Mesodermal cell (in vitro differentiated cells): Measurements from ENCODE around the gene SECISBP2.

ENCODE experiments used
- H3K27ac ChIP-seq: 2 replicates; pipeline ENCODE4 v1.7.0; 2013; ENCODE audit warnings: mild to moderate bottlenecking, low read depth, low read length, moderate library complexity; ENCODE audit not compliant: severe bottlenecking
- H3K36me3 ChIP-seq: 2 replicates; pipeline ENCODE4 v1.7.1; 2013; ENCODE audit warnings: mild to moderate bottlenecking, low read length, moderate library complexity; ENCODE audit not compliant: control insufficient read depth, insufficient read depth
- H3K4me1 ChIP-seq: one replicate; pipeline ENCODE4 v1.7.1; 2013; ENCODE audit warnings: mild to moderate bottlenecking, low read length; ENCODE audit not compliant: insufficient read depth, control insufficient read depth, poor library complexity, severe bottlenecking
- H3K4me3 ChIP-seq: 2 replicates; pipeline ENCODE4 v1.7.0; 2013; ENCODE audit warnings: low read length, control low read depth, mild to moderate bottlenecking; ENCODE audit not compliant: insufficient read depth, poor library complexity, severe bottlenecking; ENCODE audit errors: extremely low read depth
- H3K9me3 ChIP-seq: 2 replicates; pipeline ENCODE4 v1.7.1; 2013; ENCODE audit warnings: mild to moderate bottlenecking, low read length, moderate library complexity; ENCODE audit not compliant: control insufficient read depth
- WGBS, 2 experiments: methylation state at CpG; one replicate each; pipeline ENCODE4 v1.1.5; 2013; ENCODE audit warnings: missing lambda C conversion rate in 2 of 2; ENCODE audit not compliant: insufficient coverage in 2 of 2; 5-methylcytosine and 5-hydroxymethylcytosine counted together

Gene SECISBP2

DNA sequence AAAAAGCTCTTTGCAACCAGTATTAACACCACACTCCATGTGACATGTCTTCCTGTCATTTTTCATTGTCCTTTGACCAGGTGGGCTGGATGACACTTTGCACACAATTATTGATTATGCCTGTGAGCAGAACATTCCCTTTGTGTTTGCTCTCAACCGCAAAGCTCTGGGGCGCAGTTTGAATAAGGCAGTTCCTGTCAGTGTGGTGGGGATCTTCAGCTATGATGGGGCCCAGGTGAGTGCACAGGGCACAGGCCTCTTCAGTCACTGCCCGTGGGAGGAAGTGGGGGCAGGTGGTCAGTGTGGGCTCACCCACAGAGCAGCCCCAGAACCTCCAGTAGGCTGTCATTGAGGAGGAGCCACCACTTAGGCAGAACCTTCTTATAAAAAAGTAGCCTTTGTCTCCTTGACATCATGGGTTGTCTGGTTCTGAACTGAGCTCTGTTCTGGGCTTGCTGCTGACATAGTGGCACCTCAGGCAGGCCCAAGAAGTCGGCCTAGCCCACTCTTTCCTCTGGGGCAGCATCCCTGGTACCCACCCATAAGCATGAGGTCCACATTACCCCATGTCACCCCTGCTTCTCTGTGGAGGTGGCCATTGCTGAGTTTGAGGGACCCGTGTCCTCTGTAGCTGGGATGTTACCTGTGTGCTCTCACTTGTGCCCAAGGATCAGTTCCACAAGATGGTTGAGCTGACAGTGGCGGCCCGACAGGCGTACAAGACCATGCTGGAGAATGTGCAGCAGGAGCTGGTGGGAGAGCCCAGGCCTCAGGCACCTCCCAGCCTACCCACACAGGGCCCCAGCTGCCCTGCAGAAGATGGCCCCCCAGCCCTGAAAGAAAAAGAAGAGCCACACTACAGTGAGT, 39.3 kb downstream of the SECISBP2 start:
- peaks cover 97% of the 10 kb centered on the region for H3K36me3 ChIP-seq
- no peaks in the 10 kb centered on the region for H3K9me3 ChIP-seq
- H3K4me1 ChIP-seq, result no peaks in the 10 kb centered on the region
- H3K4me3 ChIP-seq, result no peak overlapping the region
- H3K27ac ChIP-seq, result no peak overlapping the region
- WGBS, 2 experiments, result 94 to 97% methylated on average over 4 to 6 of the region's 8 CpGs

DNA sequence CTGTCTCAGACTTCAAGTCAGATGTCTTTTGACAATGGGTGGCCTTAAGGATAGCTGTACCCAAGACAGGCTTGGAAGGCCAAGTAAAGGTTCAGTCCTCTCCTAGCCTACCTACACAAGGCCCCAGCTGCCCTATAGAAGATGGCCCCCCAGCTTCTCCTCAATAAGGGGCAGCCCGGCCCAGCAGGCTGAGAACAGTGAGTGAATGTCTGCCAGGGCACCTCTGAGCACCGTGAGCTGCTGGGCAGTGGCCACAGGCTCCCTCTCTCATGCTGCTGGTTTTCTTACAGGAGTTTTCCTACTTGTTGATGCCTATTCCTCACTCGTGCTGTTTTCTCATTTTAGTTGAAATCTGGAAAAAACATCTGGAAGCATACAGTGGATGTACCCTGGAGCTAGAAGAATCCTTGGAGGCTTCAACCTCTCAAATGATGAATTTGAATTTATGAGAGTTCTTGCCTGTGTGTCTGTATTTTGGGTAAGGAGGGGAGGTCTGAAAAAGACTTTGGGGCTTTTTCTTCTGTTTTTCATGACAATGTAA, 40.1 kb downstream of the SECISBP2 start:
- H3K27ac ChIP-seq, result no peak overlapping the region
- H3K4me3 ChIP-seq, result no peak overlapping the region
- H3K9me3 ChIP-seq, result no peaks in the 10 kb centered on the region
- H3K4me1 ChIP-seq, result no peaks in the 10 kb centered on the region
- H3K36me3 ChIP-seq, result peaks cover 89% of the 10 kb centered on the region
- WGBS, 2 experiments, result 100% methylated on average over 3 of the region's 3 CpGs

DNA sequence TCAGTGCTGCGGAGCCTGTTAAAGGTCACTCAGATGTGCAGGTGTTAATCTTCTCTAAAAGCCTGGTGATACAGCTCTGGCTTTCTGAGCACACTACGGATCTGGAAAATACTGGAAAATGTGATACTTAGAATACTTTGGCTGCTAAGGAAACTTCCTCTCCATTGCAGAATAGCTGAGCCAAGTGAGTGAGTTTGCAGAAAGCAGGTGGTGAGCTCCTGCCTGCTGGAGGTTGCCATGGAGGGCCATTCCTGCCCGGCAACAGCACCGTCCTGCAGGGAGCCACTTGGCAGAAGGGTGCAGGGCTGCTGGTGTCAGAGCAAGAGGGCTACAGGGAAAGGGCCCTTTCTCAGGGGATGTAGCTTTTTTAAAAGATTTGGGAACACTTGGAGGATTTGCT, 40.7 kb downstream of the SECISBP2 start:
- no peaks in the 10 kb centered on the region for H3K9me3 ChIP-seq
- H3K4me3 ChIP-seq, result no peak overlapping the region
- H3K36me3 ChIP-seq, result peaks cover 86% of the 10 kb centered on the region
- no peaks in the 10 kb centered on the region for H3K4me1 ChIP-seq
- 90 to 97% methylated on average over 3 to 4 of the region's 4 CpGs for WGBS, 2 experiments
- H3K27ac ChIP-seq, result no peak overlapping the region

DNA sequence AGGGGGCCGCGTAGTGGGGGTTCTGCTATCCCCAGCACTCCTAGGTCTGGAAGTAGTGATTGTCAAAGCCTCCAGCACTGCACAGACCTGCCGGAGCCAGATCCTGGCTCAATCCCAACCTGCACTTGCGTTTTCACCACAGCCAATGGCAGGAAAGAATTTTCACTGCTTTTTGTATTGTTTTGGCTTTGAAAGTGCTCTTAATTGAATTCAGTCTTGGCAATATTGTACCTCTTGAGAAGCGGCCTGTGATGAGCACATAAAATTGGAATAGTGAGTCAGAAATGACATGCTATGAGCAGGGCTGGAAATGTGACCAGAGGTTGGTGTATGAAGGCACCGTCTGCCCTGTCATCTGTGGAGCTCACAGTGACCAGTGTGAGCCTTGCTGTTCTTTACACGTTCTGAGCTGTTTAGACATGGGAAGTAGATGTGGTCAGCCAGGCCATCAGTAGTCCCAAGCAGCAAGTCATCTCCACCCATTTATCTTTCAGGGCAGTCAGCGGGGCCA, 41.5 kb downstream of the SECISBP2 start:
- Histone ChIP-seq H3K27ac (no peak overlapping the region), H3K9me3 (no peaks in the 10 kb centered on the region), H3K4me1 (no peaks in the 10 kb centered on the region), H3K4me3 (no peak overlapping the region), H3K36me3 (peaks cover 77% of the 10 kb centered on the region)
- 92 to 100% methylated on average over 5 of the region's 8 CpGs for WGBS, 2 experiments

DNA sequence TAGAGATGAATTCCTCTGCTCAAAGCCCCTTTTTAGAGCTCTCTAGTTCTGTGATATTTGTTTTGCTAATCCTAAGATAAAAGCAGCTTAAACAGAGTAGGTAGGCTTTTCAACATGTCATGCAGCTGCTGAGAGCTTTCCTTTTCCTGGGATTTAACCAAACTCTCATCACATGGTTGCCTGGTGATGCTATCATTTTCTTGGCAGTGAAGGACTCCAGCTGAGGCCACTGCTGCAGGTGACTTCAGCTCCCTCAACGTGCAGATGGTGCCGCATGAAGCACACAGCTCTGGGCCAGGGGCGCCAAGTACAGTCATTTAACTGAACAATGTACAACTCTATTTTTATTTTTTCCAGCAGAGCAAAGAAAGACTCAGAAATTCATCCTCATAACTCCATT, 42.2 kb downstream of the SECISBP2 start:
- WGBS, 2 experiments, result 80 to 93% methylated on average over 3 of the region's 3 CpGs
- Histone ChIP-seq H3K9me3 (no peaks in the 10 kb centered on the region), H3K27ac (no peak overlapping the region), H3K4me3 (no peak overlapping the region), H3K4me1 (no peaks in the 10 kb centered on the region), H3K36me3 (peaks cover 72% of the 10 kb centered on the region)

DNA sequence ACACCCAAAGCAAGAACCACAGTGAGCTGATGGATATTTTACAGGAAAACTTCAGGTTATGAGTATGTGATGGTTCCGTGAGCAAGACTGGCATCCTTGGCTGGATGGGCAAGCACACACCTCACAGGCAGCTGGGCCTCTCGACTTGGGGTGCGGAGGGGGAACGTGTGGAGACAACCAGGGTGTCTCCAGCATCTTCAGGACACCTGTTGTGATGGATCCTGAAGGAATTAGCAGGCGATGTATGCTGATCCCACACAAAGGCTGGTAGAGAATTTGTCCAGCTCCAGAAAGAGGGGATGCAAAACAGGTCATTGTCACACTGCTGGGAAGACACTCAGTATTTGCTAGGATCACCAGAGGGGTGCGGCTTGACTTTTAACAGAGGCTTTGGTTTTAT, 42.7 kb downstream of the SECISBP2 start:
- 95 to 97% methylated on average over 5 to 6 of the region's 6 CpGs for WGBS, 2 experiments
- peaks cover 66% of the 10 kb centered on the region for H3K36me3 ChIP-seq
- H3K9me3 ChIP-seq, result no peaks in the 10 kb centered on the region
- no peak overlapping the region for H3K27ac ChIP-seq
- no peaks in the 10 kb centered on the region for H3K4me1 ChIP-seq
- H3K4me3 ChIP-seq, result no peak overlapping the region

DNA sequence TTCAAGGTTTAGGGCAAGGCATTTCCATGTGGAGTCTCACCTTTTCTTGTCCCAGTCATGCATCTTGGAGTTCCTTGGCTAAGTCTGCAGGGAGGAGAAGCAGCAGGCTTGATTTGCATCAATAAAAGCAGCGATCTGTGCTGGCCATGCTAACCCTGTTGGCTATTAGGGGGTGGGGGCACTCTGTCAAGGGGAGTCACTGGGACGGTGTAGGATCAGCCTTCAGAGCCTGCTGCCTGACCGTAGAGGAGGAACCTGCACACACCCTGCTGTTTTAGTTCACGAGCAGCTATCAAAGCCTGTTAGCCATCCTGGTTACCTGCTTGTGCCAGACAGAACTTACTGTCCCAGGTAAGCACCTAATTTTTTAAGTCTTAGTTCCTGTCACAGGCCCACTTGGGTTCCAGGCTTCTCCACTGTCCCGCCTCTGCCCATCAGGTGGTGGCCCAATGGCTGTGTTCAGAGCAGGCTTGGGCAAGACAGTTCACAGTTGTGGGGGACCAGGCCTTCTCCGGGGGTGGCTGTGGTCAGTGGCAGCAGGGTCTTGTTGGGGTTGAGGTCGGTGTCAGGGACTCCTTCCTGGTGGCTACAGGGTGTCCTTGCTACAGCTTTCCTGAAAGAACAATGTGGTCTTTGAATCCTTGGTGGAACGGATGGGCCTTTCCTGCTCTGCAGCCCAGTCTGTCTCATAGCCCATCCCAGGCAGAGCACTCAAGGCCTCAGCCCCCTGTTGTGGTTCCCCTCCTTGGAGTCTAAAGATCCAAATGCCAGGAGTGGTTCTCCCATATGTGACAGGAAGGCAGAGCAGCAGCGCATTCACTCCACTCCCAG, 43.7 kb downstream of the SECISBP2 start:
- H3K27ac ChIP-seq, result no peak overlapping the region
- H3K4me1 ChIP-seq, result no peaks in the 10 kb centered on the region
- peaks cover 56% of the 10 kb centered on the region for H3K36me3 ChIP-seq
- no peak overlapping the region for H3K4me3 ChIP-seq
- 92 to 95% methylated on average over 9 of the region's 9 CpGs for WGBS, 2 experiments
- no peaks in the 10 kb centered on the region for H3K9me3 ChIP-seq

DNA sequence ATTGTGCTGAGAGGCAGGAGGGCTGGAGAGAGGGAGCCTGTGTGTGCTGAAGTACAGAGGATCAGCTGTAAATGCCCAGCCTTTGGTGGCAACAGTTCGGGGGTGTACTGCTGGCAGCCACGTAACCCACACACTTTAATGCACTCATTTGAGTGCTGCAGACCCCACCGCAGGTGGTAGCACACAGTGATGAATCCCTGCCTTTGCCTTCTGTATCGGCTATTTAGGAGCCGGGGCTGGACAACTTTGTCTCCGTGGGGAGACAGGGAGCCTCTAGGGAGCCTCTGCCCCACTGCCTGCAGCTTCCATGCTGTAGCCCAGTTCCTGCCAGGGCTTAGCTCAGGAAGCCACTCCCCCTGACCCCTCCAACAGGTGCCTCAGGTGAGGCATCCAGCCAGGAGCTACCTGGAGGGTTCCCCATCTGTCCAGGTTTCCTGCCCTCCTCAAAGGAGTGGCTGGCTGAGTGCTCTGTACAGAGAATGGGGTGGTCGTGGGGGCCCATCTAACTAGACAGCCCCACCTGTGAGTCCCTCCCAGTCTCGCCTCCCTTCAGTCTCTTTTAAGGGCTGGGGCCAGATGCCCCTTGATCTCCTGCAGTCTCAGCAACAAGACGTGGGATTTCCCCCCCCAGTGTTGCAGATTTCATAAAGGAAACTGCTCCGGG, 44.5 kb downstream of the SECISBP2 start:
- Histone ChIP-seq H3K36me3 (peaks cover 49% of the 10 kb centered on the region), H3K4me3 (no peak overlapping the region), H3K4me1 (no peaks in the 10 kb centered on the region), H3K27ac (no peak overlapping the region), H3K9me3 (no peaks in the 10 kb centered on the region)
- 95 to 96% methylated on average over 9 to 10 of the region's 10 CpGs for WGBS, 2 experiments

DNA sequence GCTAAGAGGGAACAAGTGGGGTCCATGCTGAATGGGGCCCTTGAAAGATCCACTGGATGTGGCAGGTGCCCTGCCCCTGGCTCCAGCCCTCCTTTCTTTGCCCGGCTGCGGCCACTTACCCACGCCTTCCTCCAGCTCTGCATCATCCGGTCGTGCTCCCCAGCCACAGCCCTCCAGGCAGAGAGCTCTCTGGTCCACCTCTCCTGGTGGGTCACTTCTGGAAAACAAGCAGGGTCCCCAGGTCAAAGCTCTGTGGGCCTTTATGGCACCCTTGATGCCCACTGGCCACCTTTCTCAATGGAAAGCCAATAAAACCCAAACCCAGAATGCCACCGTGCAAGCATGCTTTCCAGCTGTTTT, 45.0 kb downstream of the SECISBP2 start:
- H3K27ac ChIP-seq, result no peak overlapping the region
- WGBS, 2 experiments, result 97% methylated on average over 5 of the region's 6 CpGs
- H3K9me3 ChIP-seq, result no peaks in the 10 kb centered on the region
- H3K4me1 ChIP-seq, result no peaks in the 10 kb centered on the region
- H3K4me3 ChIP-seq, result no peak overlapping the region
- H3K36me3 ChIP-seq, result peaks cover 44% of the 10 kb centered on the region

DNA sequence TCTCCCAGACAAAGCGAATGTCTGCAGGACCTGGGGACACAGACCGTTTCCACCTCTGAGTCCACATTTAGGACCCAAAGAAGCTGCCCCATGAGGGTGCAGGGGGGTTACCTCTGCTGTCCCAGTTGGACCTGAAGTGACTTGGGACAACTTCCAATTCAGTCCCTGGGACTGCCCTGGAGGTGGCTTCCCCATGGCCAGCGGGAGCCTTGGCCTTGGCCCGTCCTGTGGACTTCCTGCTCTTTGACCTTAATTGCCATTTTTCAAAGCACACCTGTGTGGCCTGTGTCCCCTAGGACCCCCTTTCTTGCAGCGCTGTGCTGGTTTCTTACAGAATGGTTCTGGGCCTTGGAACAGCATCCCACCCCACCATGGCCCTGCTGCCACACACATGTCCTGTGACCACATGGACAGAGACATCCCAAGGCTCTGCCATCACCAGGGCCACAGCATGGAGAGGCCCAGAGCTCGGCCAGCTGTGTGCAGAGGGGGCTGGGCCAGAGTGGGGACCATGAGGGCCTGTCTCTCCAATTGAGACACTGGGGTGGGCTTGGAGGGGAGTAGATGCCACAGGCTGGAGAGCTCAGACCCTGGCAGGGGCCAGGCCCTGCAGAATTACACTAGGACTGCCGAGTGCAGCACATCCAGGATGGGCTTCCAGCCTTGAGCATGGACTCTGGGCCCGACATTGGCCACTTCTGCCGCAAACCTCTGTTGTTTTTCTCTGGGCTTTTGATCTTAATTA, 45.8 kb downstream of the SECISBP2 start:
- H3K27ac ChIP-seq, result no peak overlapping the region
- peaks cover 36% of the 10 kb centered on the region for H3K36me3 ChIP-seq
- no peaks in the 10 kb centered on the region for H3K4me1 ChIP-seq
- no peak overlapping the region for H3K4me3 ChIP-seq
- no peaks in the 10 kb centered on the region for H3K9me3 ChIP-seq
- WGBS, 2 experiments, result 89 to 93% methylated on average over 6 to 8 of the region's 9 CpGs
